ENCODE measurements around the gene CCSER1. TPM values are rescaled to one million over a fixed set of nuclear protein-coding genes. Genes with fewer than 3 reads are reported as not detected.

The CCSER1 gene
- total RNA-seq, 2 donors from 2014 or later, result 1.5 to 2.7 TPM

- no peaks in the 10 kb centered on the region for H3K36me3 ChIP-seq
- H3K27ac ChIP-seq, result no peak overlapping the region
- H3K4me3 ChIP-seq, result no peak overlapping the region
- no peaks in the 10 kb centered on the region for H3K4me1 ChIP-seq (ENCODE audit: control insufficient read depth in 1 of 2, low read depth in 2 of 2)
- DNase-seq (ENCODE audit: low spot score) (no peak), ATAC-seq (ENCODE audit: insufficient number of reproducible peaks, low FRiP score, low read depth) (no peak)
- TF ChIP-seq CTCF (IDR thresholded peaks at IDR 0.05), result no peak
- H3K9me3 ChIP-seq, result no peaks in the 10 kb centered on the region
- H3K27me3 ChIP-seq (replicated peaks; ENCODE audit: insufficient read depth), result no peaks in the 10 kb centered on the region
These were observed 458.8 kb downstream of the CCSER1 start for GRCh38 chr4:90585961-90586360.

GRCh38 chr4:90586799-90587198 is 459.6 kb downstream of the CCSER1 start:
- H3K4me1 ChIP-seq (ENCODE audit: control insufficient read depth in 1 of 2, low read depth in 2 of 2), result no peaks in the 10 kb centered on the region
- no peak overlapping the region for H3K27ac ChIP-seq
- no peaks in the 10 kb centered on the region for H3K9me3 ChIP-seq
- no peaks in the 10 kb centered on the region for H3K27me3 ChIP-seq (replicated peaks; ENCODE audit: insufficient read depth)
- no peak for DNase-seq (ENCODE audit: low spot score)
- no peaks in the 10 kb centered on the region for H3K36me3 ChIP-seq
- TF ChIP-seq CTCF (IDR thresholded peaks at IDR 0.05), result no peak
- no peak for ATAC-seq (ENCODE audit: insufficient number of reproducible peaks, low FRiP score, low read depth)
- no peak overlapping the region for H3K4me3 ChIP-seq

GRCh38 chr4:90597927-90598326 is 470.7 kb downstream of the CCSER1 start:
- DNase-seq (ENCODE audit: low spot score) (no peak), ATAC-seq (ENCODE audit: insufficient number of reproducible peaks, low FRiP score, low read depth) (no peak)
- no peak overlapping the region for H3K27ac ChIP-seq
- no peaks in the 10 kb centered on the region for H3K36me3 ChIP-seq
- TF ChIP-seq CTCF (IDR thresholded peaks at IDR 0.05), result no peak
- H3K27me3 ChIP-seq (replicated peaks; ENCODE audit: insufficient read depth), result no peaks in the 10 kb centered on the region
- no peak overlapping the region for H3K4me3 ChIP-seq
- no peaks in the 10 kb centered on the region for H3K4me1 ChIP-seq (ENCODE audit: control insufficient read depth in 1 of 2, low read depth in 2 of 2)
- no peaks in the 10 kb centered on the region for H3K9me3 ChIP-seq

GRCh38 chr4:90598741-90599140 is 471.5 kb downstream of the CCSER1 start:
- no peak overlapping the region for H3K4me3 ChIP-seq
- TF ChIP-seq CTCF (IDR thresholded peaks at IDR 0.05), result no peak
- H3K9me3 ChIP-seq, result no peaks in the 10 kb centered on the region
- DNase-seq (ENCODE audit: low spot score) (no peak), ATAC-seq (ENCODE audit: insufficient number of reproducible peaks, low FRiP score, low read depth) (no peak)
- H3K36me3 ChIP-seq, result no peaks in the 10 kb centered on the region
- H3K4me1 ChIP-seq (ENCODE audit: control insufficient read depth in 1 of 2, low read depth in 2 of 2), result no peaks in the 10 kb centered on the region
- H3K27me3 ChIP-seq (replicated peaks; ENCODE audit: insufficient read depth), result no peaks in the 10 kb centered on the region
- no peak overlapping the region for H3K27ac ChIP-seq

- no peak for TF ChIP-seq CTCF (IDR thresholded peaks at IDR 0.05)
- no peak for ATAC-seq (ENCODE audit: insufficient number of reproducible peaks, low FRiP score, low read depth)
- no peaks in the 10 kb centered on the region for H3K4me1 ChIP-seq (ENCODE audit: control insufficient read depth in 1 of 2, low read depth in 2 of 2)
- DNase-seq (ENCODE audit: low spot score), result no peak
- H3K27ac ChIP-seq, result no peak overlapping the region
- no peaks in the 10 kb centered on the region for H3K36me3 ChIP-seq
- H3K27me3 ChIP-seq (replicated peaks; ENCODE audit: insufficient read depth), result no peaks in the 10 kb centered on the region
- H3K9me3 ChIP-seq, result no peaks in the 10 kb centered on the region
- no peak overlapping the region for H3K4me3 ChIP-seq
These were observed 475.5 kb downstream of the CCSER1 start for GRCh38 chr4:90602726-90603125.

All from thoracic aorta (tissue), 2 donors.